ENCODE data around the gene RBM47.

DNA sequence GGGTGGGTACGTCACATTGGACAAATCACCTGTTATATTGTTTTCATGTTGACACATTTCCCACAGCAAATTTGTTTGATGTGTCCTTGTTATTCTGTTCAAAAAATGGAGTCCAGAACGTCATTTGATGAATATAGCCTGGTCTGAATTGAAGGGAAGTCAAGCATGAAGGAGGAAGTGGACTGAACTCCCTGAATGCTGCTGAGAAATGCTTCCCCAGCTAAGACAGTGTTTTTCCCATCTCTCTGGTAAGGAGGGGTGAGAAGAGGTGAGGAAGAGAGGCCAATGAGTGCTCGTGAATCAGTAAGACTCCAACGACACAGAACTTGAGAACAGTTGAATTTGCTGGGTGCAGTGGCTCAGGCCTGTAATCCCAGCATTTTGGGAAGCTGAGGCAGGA lies 127.4 kb downstream of the RBM47 start:
- TF ChIP-seq POLR2A (IDR thresholded peaks at IDR 0.05; ENCODE audit: low read length) (no peak), GATA1 (IDR thresholded peaks at IDR 0.05; ENCODE audit: low read depth, low read length) (no peak)
